Skeletal muscle tissue (tissue), 4 donors: ENCODE results near the gene WNT7B. TPM values are rescaled to one million over a fixed set of nuclear protein-coding genes. Genes with fewer than 3 reads are reported as not detected.
A peak's percentile ranks its signal among the peaks of the same experiment; 100 is the strongest.

Experiments used
- H3K27ac ChIP-seq: one replicate; pipeline ENCODE4 v1.7.0; 2013; ENCODE audit warnings: mild to moderate bottlenecking, low read depth, low read length, inconsistent platforms
- H3K27me3 ChIP-seq, 3 donors: one replicate each; pipeline ENCODE4 v1.7.0; 2013; ENCODE audit warnings: low read length in 3 of 3; ENCODE audit not compliant: control insufficient read depth in 3 of 3, insufficient read depth in 3 of 3
- H3K36me3 ChIP-seq, 3 donors: one replicate each; pipeline ENCODE4 v1.7.0; 2013; ENCODE audit warnings: low read length in 3 of 3; ENCODE audit not compliant: control insufficient read depth in 3 of 3, insufficient read depth in 3 of 3
- H3K4me1 ChIP-seq, 3 donors: one replicate each; pipeline ENCODE4 v1.7.0; 2013; ENCODE audit warnings: low read length in 3 of 3, mild to moderate bottlenecking in 3 of 3; ENCODE audit not compliant: control insufficient read depth in 3 of 3, insufficient read depth in 3 of 3
- H3K4me3 ChIP-seq, 3 donors: one replicate each; pipeline ENCODE4 v1.7.0; 2013; ENCODE audit warnings: low read length in 3 of 3
- H3K9ac ChIP-seq, 3 donors: one replicate each; pipeline ENCODE4 v1.7.0; 2013; ENCODE audit warnings: low read length in 3 of 3, mild to moderate bottlenecking in 3 of 3, moderate library complexity in 2 of 3, low read depth in 1 of 3
- H3K9me3 ChIP-seq, 3 donors: one replicate each; pipeline ENCODE4 v1.7.0; 2013; ENCODE audit warnings: low read length in 3 of 3; ENCODE audit not compliant: control insufficient read depth in 3 of 3
- total RNA-seq: library from RNA; depleted of rRNA; stranded (reverse); fragments of >200 nt; gene quantifications from one replicate; pipeline ENCODE4 v1.2.3, GENCODE V29; 2014
- donor health status: Osteomylitis.

The WNT7B gene
- total RNA-seq, 1 donor from 2014 or later: not detected

- Histone ChIP-seq H3K9ac (peak overlapping the region; percentile 33 to 57 (median 33)), H3K4me1 (peaks cover 8 to 14% (median 10%) of the 10 kb centered on the region in 3 donors), H3K9me3 (no peaks in the 10 kb centered on the region), H3K36me3 (no peaks in the 10 kb centered on the region), H3K27ac (no peak overlapping the region), H3K4me3 (peak overlapping the region; percentile 38 to 58 (median 51)), H3K27me3 (peaks cover 31 to 48% (median 35%) of the 10 kb centered on the region in 3 donors)
Observed at GRCh38 chr22:45905924-45906865, 70.8 kb downstream of the WNT7B start.

- Histone ChIP-seq H3K27me3 (peaks cover 31 to 48% (median 37%) of the 10 kb centered on the region in 3 donors), H3K9me3 (no peaks in the 10 kb centered on the region), H3K27ac (no peak overlapping the region), H3K4me1 (peaks cover 8 to 14% (median 10%) of the 10 kb centered on the region in 3 donors), H3K4me3 (no peak overlapping the region), H3K9ac (peak overlapping the region in 1 of 3 donors; percentile 33), H3K36me3 (no peaks in the 10 kb centered on the region)
Observed at GRCh38 chr22:45905326-45905923, 71.5 kb downstream of the WNT7B start.

- no peaks in the 10 kb centered on the region for H3K36me3 ChIP-seq
- H3K9me3 ChIP-seq: no peaks in the 10 kb centered on the region
- H3K27ac ChIP-seq: no peak overlapping the region
- peaks cover 8 to 14% (median 10%) of the 10 kb centered on the region in 3 donors for H3K4me1 ChIP-seq
- no peak overlapping the region for H3K9ac ChIP-seq
- peaks cover 31 to 48% (median 38%) of the 10 kb centered on the region in 3 donors for H3K27me3 ChIP-seq
- no peak overlapping the region for H3K4me3 ChIP-seq
Observed at GRCh38 chr22:45904236-45904635, 72.7 kb downstream of the WNT7B start.

- Histone ChIP-seq H3K27ac (no peak overlapping the region), H3K9me3 (no peaks in the 10 kb centered on the region), H3K36me3 (no peaks in the 10 kb centered on the region), H3K27me3 (peaks cover 32 to 49% (median 43%) of the 10 kb centered on the region in 3 donors), H3K4me1 (peaks cover 8 to 14% (median 10%) of the 10 kb centered on the region in 3 donors), H3K9ac (peak overlapping the region in 1 of 3 donors; percentile 25), H3K4me3 (no peak overlapping the region)
Observed at GRCh38 chr22:45903355-45904135, 73.4 kb downstream of the WNT7B start.

- Histone ChIP-seq H3K9ac (no peak overlapping the region), H3K4me1 (peaks cover 0 to 2% (median 0%) of the 10 kb centered on the region in 3 donors), H3K4me3 (no peak overlapping the region), H3K9me3 (no peaks in the 10 kb centered on the region), H3K27ac (no peak overlapping the region), H3K36me3 (no peaks in the 10 kb centered on the region), H3K27me3 (peaks cover 22 to 30% (median 25%) of the 10 kb centered on the region in 3 donors)
Observed at GRCh38 chr22:45897736-45898135, 79.2 kb downstream of the WNT7B start.

- Histone ChIP-seq H3K4me1 (peaks cover 0 to 2% (median 0%) of the 10 kb centered on the region in 3 donors), H3K27ac (no peak overlapping the region), H3K36me3 (no peaks in the 10 kb centered on the region), H3K4me3 (no peak overlapping the region), H3K9me3 (no peaks in the 10 kb centered on the region), H3K27me3 (peaks cover 29 to 37% (median 32%) of the 10 kb centered on the region in 3 donors), H3K9ac (no peak overlapping the region)
Observed at GRCh38 chr22:45896964-45897538, 79.9 kb downstream of the WNT7B start.

GRCh38 chr22:45896153-45896951, 80.6 kb downstream of the WNT7B start:
- Histone ChIP-seq H3K4me1 (peaks cover 0 to 2% (median 0%) of the 10 kb centered on the region in 3 donors), H3K27me3 (peaks cover 34 to 44% (median 38%) of the 10 kb centered on the region in 3 donors), H3K4me3 (no peak overlapping the region), H3K27ac (no peak overlapping the region), H3K9ac (no peak overlapping the region), H3K36me3 (no peaks in the 10 kb centered on the region), H3K9me3 (no peaks in the 10 kb centered on the region)

GRCh38 chr22:45895436-45896152, 81.4 kb downstream of the WNT7B start:
- peaks cover 34 to 44% (median 42%) of the 10 kb centered on the region in 3 donors for H3K27me3 ChIP-seq
- no peak overlapping the region for H3K4me3 ChIP-seq
- H3K9ac ChIP-seq: no peak overlapping the region
- no peak overlapping the region for H3K27ac ChIP-seq
- H3K4me1 ChIP-seq: peaks cover 0 to 2% (median 0%) of the 10 kb centered on the region in 3 donors
- no peaks in the 10 kb centered on the region for H3K36me3 ChIP-seq
- H3K9me3 ChIP-seq: no peaks in the 10 kb centered on the region
